ENCODE measurements around the gene FANCM.

FANCM gene

DNA sequence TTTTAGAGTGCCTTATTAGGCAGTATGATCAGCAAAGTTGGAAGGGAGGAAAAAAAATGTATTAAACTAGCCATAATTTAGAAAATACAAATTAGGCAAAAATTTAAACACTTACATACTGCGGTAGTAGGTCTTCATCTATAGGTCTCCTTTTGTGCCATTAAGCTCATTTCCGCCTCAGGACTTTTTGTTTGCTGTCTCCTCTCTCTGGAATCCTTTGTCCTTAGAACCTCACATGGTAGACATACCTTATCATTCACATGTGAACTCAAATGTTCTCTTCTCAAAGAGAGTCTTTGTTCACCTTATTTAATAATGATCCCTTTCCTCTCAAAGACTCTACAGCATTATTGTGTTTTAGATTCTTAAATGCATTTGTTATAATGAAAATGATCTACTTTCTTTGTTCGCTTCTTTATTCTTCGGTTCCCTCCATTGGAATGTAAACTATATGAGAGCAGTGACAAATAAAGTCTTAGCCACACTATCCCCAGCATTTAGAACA lies 14.7 kb downstream of the FANCM start:
- TF ChIP-seq EZH2 (IDR thresholded peaks at IDR 0.05) (no peak), POLR2AphosphoS5 (IDR thresholded peaks at IDR 0.05; ENCODE audit: borderline replicate concordance, low read depth, low read length) (no peak), FOXP2 (optimal IDR thresholded peaks at IDR 0.05; ENCODE audit: control extremely low read depth, extremely low read length, insufficient read depth) (no peak)
- DNase-seq (ENCODE audit: low read depth, low spot score), result no peak
- 0 out of 2 replicates have a peak, but pooled peaks cover 4% of the 10 kb centered on the region for H3K36me3 ChIP-seq (ENCODE audit: insufficient read depth, low read length)
- H3K4me3 ChIP-seq, result no peak overlapping the region
- no peaks in the 10 kb centered on the region for H3K9me3 ChIP-seq (ENCODE audit: low read depth, low read length)
- H3K9ac ChIP-seq (ENCODE audit: insufficient read length), result no peak overlapping the region
- H3K27ac ChIP-seq, result no peak overlapping the region

DNA sequence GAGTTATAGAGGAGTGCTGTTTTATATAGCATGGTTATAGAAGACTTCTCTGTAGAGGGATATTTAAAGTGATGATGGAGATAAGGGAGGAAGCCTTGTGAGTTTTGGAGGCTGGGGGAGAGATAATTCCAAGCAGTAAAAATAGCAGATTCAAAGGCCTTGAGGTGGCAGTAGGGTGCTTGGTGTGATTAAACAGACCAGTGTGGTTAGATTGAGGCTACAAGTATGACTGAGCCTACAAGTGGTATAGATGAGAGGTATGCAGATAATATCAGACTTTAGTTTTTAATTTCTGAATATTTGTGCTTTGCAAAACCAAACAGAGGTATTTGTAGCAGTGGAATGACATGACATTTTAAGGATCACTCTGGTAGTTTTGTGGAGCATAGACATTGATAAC lies 20.3 kb downstream of the FANCM start:
- Histone ChIP-seq H3K9ac (ENCODE audit: insufficient read length) (no peak overlapping the region), H3K9me3 (ENCODE audit: low read depth, low read length) (no peaks in the 10 kb centered on the region), H3K36me3 (ENCODE audit: insufficient read depth, low read length) (0 out of 2 replicates have a peak, but pooled peaks cover 4% of the 10 kb centered on the region), H3K27ac (no peak overlapping the region), H3K4me3 (no peak overlapping the region)
- DNase-seq (ENCODE audit: low read depth, low spot score), result no peak
- TF ChIP-seq EZH2 (IDR thresholded peaks at IDR 0.05) (no peak), FOXP2 (optimal IDR thresholded peaks at IDR 0.05; ENCODE audit: control extremely low read depth, extremely low read length, insufficient read depth) (no peak), POLR2AphosphoS5 (IDR thresholded peaks at IDR 0.05; ENCODE audit: borderline replicate concordance, low read depth, low read length) (no peak)

DNA sequence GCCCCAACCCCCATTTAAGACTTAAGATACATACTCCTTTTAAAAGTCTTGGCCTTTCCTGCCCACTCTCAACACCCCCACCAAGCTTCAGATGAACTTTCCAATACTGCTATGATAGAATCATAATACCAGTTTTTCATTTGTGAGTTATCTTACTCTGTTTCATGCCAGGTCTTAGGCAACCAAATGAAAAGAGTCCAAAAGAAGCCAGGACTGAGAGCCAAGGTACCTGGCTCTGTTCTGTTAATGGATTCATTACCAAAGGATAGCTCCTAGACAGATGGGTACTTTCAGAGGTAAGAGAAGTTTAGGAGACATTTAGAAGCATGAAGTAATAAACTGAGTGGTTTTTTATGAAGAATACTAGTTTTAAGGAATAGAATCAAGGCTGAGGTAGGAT lies 34.2 kb downstream of the FANCM start:
- no peak overlapping the region for H3K27ac ChIP-seq
- peaks cover 11% of the 10 kb centered on the region; the same call in 1 of the 2 replicates for H3K36me3 ChIP-seq (ENCODE audit: insufficient read depth, low read length)
- no peak overlapping the region for H3K9ac ChIP-seq (ENCODE audit: insufficient read length)
- DNase-seq (ENCODE audit: low read depth, low spot score), result no peak
- no peak overlapping the region for H3K4me3 ChIP-seq
- no peaks in the 10 kb centered on the region for H3K9me3 ChIP-seq (ENCODE audit: low read depth, low read length)
- TF ChIP-seq EZH2 (IDR thresholded peaks at IDR 0.05) (no peak), FOXP2 (optimal IDR thresholded peaks at IDR 0.05; ENCODE audit: control extremely low read depth, extremely low read length, insufficient read depth) (no peak), POLR2AphosphoS5 (IDR thresholded peaks at IDR 0.05; ENCODE audit: borderline replicate concordance, low read depth, low read length) (no peak)

DNA sequence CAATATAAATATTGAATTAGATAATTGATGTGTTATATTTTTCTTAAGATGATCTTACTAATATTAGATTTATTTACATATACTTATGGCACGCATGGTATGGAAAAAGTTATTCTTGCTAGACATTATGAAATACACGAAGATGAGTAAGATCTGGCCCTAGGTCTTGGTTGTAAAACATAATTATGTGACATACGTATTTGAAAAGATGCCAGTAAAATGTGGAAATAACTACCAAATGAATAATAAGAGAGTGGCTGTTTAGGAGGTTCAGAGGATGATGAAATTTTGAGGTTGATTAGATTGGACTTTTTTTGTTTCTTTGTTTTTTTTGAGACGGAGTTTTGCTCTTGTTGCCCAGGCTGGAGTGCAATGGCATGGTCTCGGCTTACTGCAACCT lies 41.3 kb downstream of the FANCM start:
- H3K27ac ChIP-seq, result peak overlapping the region; percentile 63
- H3K9ac ChIP-seq (ENCODE audit: insufficient read length), result no peak overlapping the region
- H3K36me3 ChIP-seq (ENCODE audit: insufficient read depth, low read length), result peaks cover 8% of the 10 kb centered on the region; the same call in 1 of the 2 replicates
- no peak overlapping the region for H3K4me3 ChIP-seq
- no peaks in the 10 kb centered on the region for H3K9me3 ChIP-seq (ENCODE audit: low read depth, low read length)
- peak; percentile 69 for DNase-seq (ENCODE audit: low read depth, low spot score)
- TF ChIP-seq FOXP2 (optimal IDR thresholded peaks at IDR 0.05; ENCODE audit: control extremely low read depth, extremely low read length, insufficient read depth), result no peak
- no peak for TF ChIP-seq POLR2AphosphoS5 (IDR thresholded peaks at IDR 0.05; ENCODE audit: borderline replicate concordance, low read depth, low read length)
- no peak for TF ChIP-seq EZH2 (IDR thresholded peaks at IDR 0.05)

DNA sequence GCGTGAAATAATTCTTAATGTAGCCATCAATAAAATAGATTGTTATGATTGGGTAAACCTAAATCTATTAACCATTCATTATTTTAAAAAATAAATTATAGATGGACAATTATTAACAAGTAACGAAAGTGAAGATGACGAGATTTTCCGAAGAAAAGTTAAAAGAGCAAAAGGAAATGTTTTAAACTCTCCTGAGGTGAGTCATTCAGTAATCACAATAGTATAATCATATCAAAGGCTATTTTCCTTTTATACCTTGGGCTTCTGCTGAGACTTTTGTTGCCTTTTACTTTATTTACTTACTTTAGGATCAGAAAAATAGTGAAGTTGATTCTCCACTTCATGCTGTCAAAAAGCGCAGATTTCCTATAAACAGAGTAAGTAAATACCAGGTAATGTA lies 45.6 kb downstream of the FANCM start:
- Histone ChIP-seq H3K4me3 (no peak overlapping the region), H3K9me3 (ENCODE audit: low read depth, low read length) (no peaks in the 10 kb centered on the region), H3K27ac (no peak overlapping the region), H3K36me3 (ENCODE audit: insufficient read depth, low read length) (no peaks in the 10 kb centered on the region; the same call in 1 of the 2 replicates), H3K9ac (ENCODE audit: insufficient read length) (no peak overlapping the region)
- no peak for TF ChIP-seq EZH2 (IDR thresholded peaks at IDR 0.05)
- no peak for TF ChIP-seq FOXP2 (optimal IDR thresholded peaks at IDR 0.05; ENCODE audit: control extremely low read depth, extremely low read length, insufficient read depth)
- TF ChIP-seq POLR2AphosphoS5 (IDR thresholded peaks at IDR 0.05; ENCODE audit: borderline replicate concordance, low read depth, low read length), result no peak
- DNase-seq (ENCODE audit: low read depth, low spot score), result no peak

DNA sequence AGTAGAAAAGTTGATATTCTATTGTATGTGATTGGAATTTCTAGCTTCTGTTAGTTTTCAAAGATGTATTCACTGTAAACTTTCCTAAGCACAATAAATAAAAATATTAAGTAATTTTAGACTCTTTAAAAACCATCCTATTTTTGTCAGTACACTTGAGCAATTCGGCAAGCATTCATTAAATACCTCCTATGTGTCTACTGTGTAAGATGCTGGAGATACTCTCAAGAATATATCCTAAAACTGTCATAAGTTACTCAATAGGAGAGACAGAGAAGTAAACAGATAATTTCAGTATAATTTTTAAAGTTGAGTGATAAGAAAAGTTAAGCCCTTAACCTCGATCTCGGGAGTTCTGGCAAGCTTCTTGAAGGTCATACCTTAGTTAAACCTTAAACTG lies 46.1 kb downstream of the FANCM start:
- Histone ChIP-seq H3K36me3 (ENCODE audit: insufficient read depth, low read length) (no peaks in the 10 kb centered on the region; the same call in none of the 2 replicates), H3K9me3 (ENCODE audit: low read depth, low read length) (no peaks in the 10 kb centered on the region), H3K9ac (ENCODE audit: insufficient read length) (no peak overlapping the region), H3K4me3 (no peak overlapping the region), H3K27ac (no peak overlapping the region)
- TF ChIP-seq POLR2AphosphoS5 (IDR thresholded peaks at IDR 0.05; ENCODE audit: borderline replicate concordance, low read depth, low read length) (no peak), FOXP2 (optimal IDR thresholded peaks at IDR 0.05; ENCODE audit: control extremely low read depth, extremely low read length, insufficient read depth) (no peak), EZH2 (IDR thresholded peaks at IDR 0.05) (no peak)
- DNase-seq (ENCODE audit: low read depth, low spot score), result no peak

DNA sequence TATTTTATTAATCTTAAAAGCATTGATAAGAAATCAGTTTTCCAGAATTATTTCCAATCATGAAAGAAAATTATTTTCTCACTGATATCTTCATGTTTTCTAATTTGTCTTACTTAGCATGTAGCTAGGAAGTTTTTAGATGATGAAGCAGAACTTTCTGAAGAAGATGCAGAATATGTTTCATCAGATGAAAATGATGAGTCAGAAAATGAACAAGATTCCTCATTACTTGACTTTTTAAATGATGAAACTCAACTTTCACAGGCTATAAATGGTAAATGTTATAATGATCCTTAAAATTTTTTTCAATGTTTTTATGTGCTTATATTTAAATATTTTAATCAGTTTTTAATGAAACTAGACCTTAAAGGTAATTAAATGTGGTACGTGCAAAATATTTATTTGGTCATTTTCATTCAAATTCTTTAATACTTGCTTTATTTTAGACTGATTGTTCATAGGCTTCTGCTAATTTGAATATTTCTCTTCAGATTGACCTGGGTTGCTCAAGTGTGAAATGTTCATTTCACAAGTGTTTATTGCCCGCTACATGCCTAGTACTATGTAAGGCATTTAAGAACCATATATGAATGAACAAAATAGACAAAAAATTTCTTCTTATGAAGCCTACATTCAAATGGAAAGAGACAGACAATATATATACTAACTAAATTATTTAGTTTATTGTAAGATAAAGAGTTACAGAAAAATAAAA lies 49.5 kb downstream of the FANCM start:
- DNase-seq (ENCODE audit: low read depth, low spot score), result no peak
- Histone ChIP-seq H3K36me3 (ENCODE audit: insufficient read depth, low read length) (peaks cover 15% of the 10 kb centered on the region), H3K27ac (no peak overlapping the region), H3K4me3 (no peak overlapping the region), H3K9me3 (ENCODE audit: low read depth, low read length) (no peaks in the 10 kb centered on the region), H3K9ac (ENCODE audit: insufficient read length) (no peak overlapping the region)
- TF ChIP-seq EZH2 (IDR thresholded peaks at IDR 0.05) (no peak), POLR2AphosphoS5 (IDR thresholded peaks at IDR 0.05; ENCODE audit: borderline replicate concordance, low read depth, low read length) (no peak)

DNA sequence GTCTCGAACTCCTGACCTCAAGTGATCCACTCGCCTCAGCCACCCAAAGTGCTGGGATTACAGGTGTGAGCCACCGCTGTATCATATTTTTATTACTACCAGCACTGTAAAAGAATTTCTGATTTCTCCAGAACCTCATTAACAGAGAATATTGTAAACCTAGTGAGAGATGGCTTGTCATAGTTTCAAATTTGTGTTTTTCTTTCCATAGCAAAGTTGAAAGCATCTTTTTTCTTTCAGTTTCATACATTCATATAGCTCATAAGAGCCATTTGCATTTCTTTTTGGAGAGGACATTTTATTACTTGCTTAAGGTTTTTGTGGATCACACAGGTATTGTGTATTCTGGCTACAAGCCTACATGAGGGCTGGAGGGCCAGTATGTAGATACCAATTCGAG lies 59.2 kb downstream of the FANCM start:
- H3K9me3 ChIP-seq (ENCODE audit: low read depth, low read length), result no peaks in the 10 kb centered on the region
- no peak for TF ChIP-seq FOXP2 (optimal IDR thresholded peaks at IDR 0.05; ENCODE audit: control extremely low read depth, extremely low read length, insufficient read depth)
- no peak for TF ChIP-seq POLR2AphosphoS5 (IDR thresholded peaks at IDR 0.05; ENCODE audit: borderline replicate concordance, low read depth, low read length)
- peaks cover 15% of the 10 kb centered on the region for H3K36me3 ChIP-seq (ENCODE audit: insufficient read depth, low read length)
- no peak overlapping the region for H3K9ac ChIP-seq (ENCODE audit: insufficient read length)
- no peak overlapping the region for H3K27ac ChIP-seq
- H3K4me3 ChIP-seq, result no peak overlapping the region
- no peak for DNase-seq (ENCODE audit: low read depth, low spot score)

Data from SK-N-MC (cell line).